Smooth muscle cell (in vitro differentiated cells): ENCODE data around the gene TPI1. TPM values are rescaled to one million over a fixed set of nuclear protein-coding genes. Genes with fewer than 3 reads are reported as not detected.
"Not testable (repeated sequence)": the region's sequence is repeated elsewhere in the genome, so short reads cannot be mapped to it uniquely, and the experiment has no call there.

ENCODE experiments used
- DNase-seq: peaks from one replicate; lab custom pipeline; 2025; ENCODE audit not compliant: unreplicated experiment; lab: John Stamatoyannopoulos, UW
- H2AFZ ChIP-seq: fragments of 200-600 bp; sonication (generic); 2 replicates; pipeline ENCODE4 v1.6.0; 2016; ENCODE audit warnings: antibody characterized with exemption, low read depth, mild to moderate bottlenecking
- H3F3A ChIP-seq: fragments of 200-600 bp; sonication (generic); 2 replicates; pipeline ENCODE4 v1.6.0; 2017; ENCODE audit warnings: antibody characterized with exemption, low read depth
- H3K27ac ChIP-seq: fragments of 200-600 bp; sonication (generic); 2 replicates; pipeline ENCODE4 v1.5.1; 2016; ENCODE audit warnings: low read depth, mild to moderate bottlenecking
- H3K27me3 ChIP-seq: fragments of 200-600 bp; sonication (generic); 2 replicates; pipeline ENCODE4 v1.6.1; 2016; ENCODE audit warnings: low read depth, mild to moderate bottlenecking
- H3K36me3 ChIP-seq: fragments of 200-600 bp; sonication (generic); 2 replicates; pipeline ENCODE4 v1.5.1; 2016; ENCODE audit warnings: low read depth
- H3K4me1 ChIP-seq: fragments of 200-600 bp; sonication (generic); 2 replicates; pipeline ENCODE4 v1.5.1; 2016; ENCODE audit warnings: low read depth
- H3K4me2 ChIP-seq: fragments of 200-600 bp; sonication (generic); 2 replicates; pipeline ENCODE4 v1.6.0; 2016; ENCODE audit warnings: mild to moderate bottlenecking
- H3K4me3 ChIP-seq: fragments of 200-600 bp; sonication (generic); 2 replicates; pipeline ENCODE4 v1.5.1; 2016; ENCODE audit warnings: mild to moderate bottlenecking
- H3K79me2 ChIP-seq: fragments of 200-600 bp; sonication (generic); 2 replicates; pipeline ENCODE4 v1.6.0; 2016; ENCODE audit warnings: low read depth, mild to moderate bottlenecking
- H3K9ac ChIP-seq: fragments of 200-600 bp; sonication (generic); 2 replicates; pipeline ENCODE4 v1.6.0; 2016; ENCODE audit warnings: low read depth
- H3K9me3 ChIP-seq: fragments of 200-600 bp; sonication (generic); replicated peaks from 2 replicates; pipeline ENCODE4 v1.5.1; 2016; ENCODE audit warnings: low read depth
- H4K20me1 ChIP-seq: fragments of 200-600 bp; sonication (generic); 2 replicates; pipeline ENCODE4 v1.6.0; 2016; ENCODE audit warnings: low read depth
- WGBS: methylation state at CpG from one replicate; pipeline ENCODE4 v1.1.7; 2016; ENCODE audit warnings: low lambda C conversion rate; 5-methylcytosine and 5-hydroxymethylcytosine counted together
- polyA plus RNA-seq: library from polyadenylated mRNA; unstranded; fragments of >200 nt; fragmentation: Nextera tagmentation; extraction: Ambion mirVana; gene quantifications from 2 replicates; pipeline ENCODE4 v1.2.1, GENCODE V29; 2016
- total RNA-seq: library from RNA; depleted of rRNA; stranded (reverse); fragments of >200 nt; gene quantifications from 2 replicates; pipeline ENCODE4 v1.2.3, GENCODE V29; 2014
- TF ChIP-seq, protein P1 (sequence below): fragments of 200-600 bp; sonication (generic); IDR thresholded peaks from 2 replicates; pipeline ENCODE4 v1.5.1; 2017; ENCODE audit warnings: borderline replicate concordance, mild to moderate bottlenecking, antibody characterized with exemption; ENCODE audit not compliant: insufficient read depth, poor library complexity, severe bottlenecking

TPI1 gene
- total and polyA plus RNA-seq, 2 experiments from 2014 or later, result 1,199 to 2,097 TPM

DNA sequence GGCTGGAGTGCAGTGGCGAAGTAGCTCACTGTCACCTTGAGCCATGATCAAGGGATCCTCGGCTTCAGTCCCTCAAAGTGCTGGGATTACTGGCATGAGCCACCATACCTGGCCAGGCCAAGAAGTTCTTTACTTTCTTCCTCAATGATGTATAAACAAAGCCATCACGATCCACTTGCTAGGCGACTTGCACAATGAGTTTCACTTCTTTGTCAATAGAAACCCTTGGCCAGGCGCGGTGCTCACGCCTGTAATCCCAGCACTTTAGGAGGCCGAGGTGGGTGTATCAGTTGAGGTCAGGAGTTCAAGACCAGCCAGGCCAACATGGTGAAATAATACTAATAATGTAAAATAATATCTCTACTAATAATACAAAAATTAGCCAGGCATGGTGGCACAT, 20.1 kb downstream of the TPI1 start:
- Histone ChIP-seq H3K4me3 (no peak overlapping the region), H3K36me3 (no peaks in the 10 kb centered on the region)
- TF ChIP-seq, protein P1, sequence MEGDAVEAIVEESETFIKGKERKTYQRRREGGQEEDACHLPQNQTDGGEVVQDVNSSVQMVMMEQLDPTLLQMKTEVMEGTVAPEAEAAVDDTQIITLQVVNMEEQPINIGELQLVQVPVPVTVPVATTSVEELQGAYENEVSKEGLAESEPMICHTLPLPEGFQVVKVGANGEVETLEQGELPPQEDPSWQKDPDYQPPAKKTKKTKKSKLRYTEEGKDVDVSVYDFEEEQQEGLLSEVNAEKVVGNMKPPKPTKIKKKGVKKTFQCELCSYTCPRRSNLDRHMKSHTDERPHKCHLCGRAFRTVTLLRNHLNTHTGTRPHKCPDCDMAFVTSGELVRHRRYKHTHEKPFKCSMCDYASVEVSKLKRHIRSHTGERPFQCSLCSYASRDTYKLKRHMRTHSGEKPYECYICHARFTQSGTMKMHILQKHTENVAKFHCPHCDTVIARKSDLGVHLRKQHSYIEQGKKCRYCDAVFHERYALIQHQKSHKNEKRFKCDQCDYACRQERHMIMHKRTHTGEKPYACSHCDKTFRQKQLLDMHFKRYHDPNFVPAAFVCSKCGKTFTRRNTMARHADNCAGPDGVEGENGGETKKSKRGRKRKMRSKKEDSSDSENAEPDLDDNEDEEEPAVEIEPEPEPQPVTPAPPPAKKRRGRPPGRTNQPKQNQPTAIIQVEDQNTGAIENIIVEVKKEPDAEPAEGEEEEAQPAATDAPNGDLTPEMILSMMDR, result no peak

DNA sequence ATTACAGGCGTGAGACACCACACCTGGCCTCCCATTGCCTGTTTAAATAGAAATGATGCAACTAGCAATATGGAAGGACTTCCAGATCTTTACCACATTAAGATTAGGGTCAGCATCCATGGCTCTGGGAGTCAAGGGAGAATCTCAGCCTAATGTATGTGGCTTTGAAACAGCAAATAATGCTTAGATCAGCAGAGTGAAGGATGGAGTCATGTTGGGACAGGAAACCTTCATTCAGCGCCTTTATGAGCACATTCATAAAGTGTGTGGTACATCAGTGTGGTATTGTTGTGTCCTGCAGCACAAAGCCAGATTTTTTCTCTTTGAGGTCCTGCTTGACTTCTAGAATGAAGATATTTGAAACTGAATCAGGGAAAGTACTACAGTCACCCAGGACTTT, 21.0 kb downstream of the TPI1 start:
- Histone ChIP-seq H3K4me1 (peaks cover 16% of the 10 kb centered on the region), H3K4me3 (no peak overlapping the region), H4K20me1 (no peaks in the 10 kb centered on the region), H3K4me2 (no peak overlapping the region), H3F3A (no peaks in the 10 kb centered on the region), H3K27me3 (no peaks in the 10 kb centered on the region), H3K36me3 (no peaks in the 10 kb centered on the region), H3K9ac (no peak overlapping the region), H3K27ac (no peak overlapping the region), H2AFZ (no peak overlapping the region), H3K79me2 (no peaks in the 10 kb centered on the region), H3K9me3 (no peaks in the 10 kb centered on the region)
- DNase-seq, result no peak
- TF ChIP-seq, protein P1, result no peak
- 89% methylated on average over 2 of the region's 2 CpGs for WGBS

More for the DNA sequence above, 20.1 kb downstream of the TPI1 start:
- no peak for DNase-seq
- Histone ChIP-seq H3K27ac (no peak overlapping the region), H3K27me3 (no peaks in the 10 kb centered on the region), H3K4me1 (peaks cover 16% of the 10 kb centered on the region), H3K9ac (no peak overlapping the region), H3F3A (no peaks in the 10 kb centered on the region), H4K20me1 (no peaks in the 10 kb centered on the region), H2AFZ (no peak overlapping the region), H3K9me3 (no peaks in the 10 kb centered on the region), H3K79me2 (no peaks in the 10 kb centered on the region), H3K4me2 (no peak overlapping the region)
- WGBS, result 96% methylated on average over 8 of the region's 8 CpGs

DNA sequence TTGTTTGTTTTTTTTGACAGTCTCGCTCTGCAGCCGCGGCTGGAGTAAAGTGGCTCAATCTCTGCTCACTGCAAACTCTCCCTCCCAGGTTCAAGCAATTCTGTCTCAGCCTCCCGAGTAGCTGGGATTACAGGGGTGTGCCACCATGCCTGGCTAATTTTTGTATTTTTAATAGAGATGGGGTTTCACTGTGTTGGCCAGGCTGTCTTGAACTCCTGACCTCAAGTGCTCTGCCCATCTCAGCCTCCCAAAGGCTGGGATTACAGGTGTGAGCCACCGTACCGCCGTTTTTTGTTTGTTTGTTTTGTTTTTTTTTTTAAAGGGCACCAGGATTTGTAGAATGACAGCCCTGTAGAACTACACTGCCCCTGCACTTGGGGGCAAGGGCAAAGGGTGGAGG, 21.5 kb downstream of the TPI1 start:
- not testable (repeated sequence) for H3K9me3 ChIP-seq, H3K4me3 ChIP-seq, H3K27ac ChIP-seq, H3K9ac ChIP-seq, H2AFZ ChIP-seq, DNase-seq, H4K20me1 ChIP-seq, H3K4me2 ChIP-seq, H3K36me3 ChIP-seq, H3K27me3 ChIP-seq, H3F3A ChIP-seq, H3K79me2 ChIP-seq
- 85% methylated on average over 7 of the region's 7 CpGs for WGBS
- peaks cover 16% of the 10 kb centered on the region for H3K4me1 ChIP-seq

DNA sequence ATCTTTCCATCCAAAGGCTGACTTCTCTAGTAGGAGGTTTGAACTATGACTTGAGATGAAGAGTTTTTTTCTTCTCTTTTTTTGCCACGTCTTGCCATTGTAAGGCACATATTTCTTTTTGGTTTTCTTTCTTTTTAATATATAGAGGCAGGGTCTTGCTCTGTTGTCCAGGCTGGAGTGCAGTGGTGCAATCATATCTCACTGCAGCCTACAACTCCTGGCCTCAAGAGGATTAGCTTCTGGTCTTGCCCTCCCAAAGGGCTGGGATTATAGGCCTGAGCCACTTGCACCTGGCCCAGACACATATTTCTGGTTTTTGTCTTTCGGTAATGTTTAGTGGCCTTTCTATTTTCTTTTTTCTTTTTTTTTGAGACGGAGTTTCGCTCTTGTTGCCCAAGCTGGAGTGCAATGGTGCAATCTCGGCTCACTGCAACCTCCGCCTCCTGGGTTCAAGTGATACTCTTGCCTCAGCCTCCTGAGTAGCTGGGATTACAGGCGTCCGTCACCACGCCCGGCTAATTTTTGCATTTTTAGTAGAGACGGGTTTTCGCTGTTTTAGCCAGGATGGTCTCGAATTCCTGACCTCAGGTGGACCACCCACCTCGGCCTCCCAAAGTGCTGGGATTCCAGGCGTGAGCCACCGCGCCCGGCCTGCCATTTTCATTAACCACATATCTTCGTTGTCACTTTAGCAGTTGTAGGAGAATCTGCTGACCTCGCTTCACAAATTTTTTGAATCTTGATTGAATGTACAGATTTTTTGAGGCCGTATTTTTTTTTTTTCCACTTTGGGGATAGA, 22.6 kb downstream of the TPI1 start:
- Histone ChIP-seq H3K4me1 (peaks cover 16% of the 10 kb centered on the region), H3K4me2 (peak overlapping the region; percentile 78), H3K27ac (peak overlapping the region; percentile 81)
- H3K79me2 ChIP-seq, H3K4me3 ChIP-seq, H3K36me3 ChIP-seq, H4K20me1 ChIP-seq, H3K9me3 ChIP-seq, H3K27me3 ChIP-seq, H2AFZ ChIP-seq, DNase-seq, H3F3A ChIP-seq, H3K9ac ChIP-seq: not testable (repeated sequence)
- WGBS, result 94% methylated on average over 16 of the region's 21 CpGs
